ENCODE results near the gene FHOD1. TPM values are rescaled to one million over a fixed set of nuclear protein-coding genes. Genes with fewer than 3 reads are reported as not detected.
A peak's percentile ranks its signal among the peaks of the same experiment; 100 is the strongest.

FHOD1 gene
- total and polyA plus RNA-seq, 9 of the 15 experiments (the other 6 are each of a cell fraction or from before 2014, with no cell fraction given), result 18.7 to 126 (median 32.3) TPM

DNA sequence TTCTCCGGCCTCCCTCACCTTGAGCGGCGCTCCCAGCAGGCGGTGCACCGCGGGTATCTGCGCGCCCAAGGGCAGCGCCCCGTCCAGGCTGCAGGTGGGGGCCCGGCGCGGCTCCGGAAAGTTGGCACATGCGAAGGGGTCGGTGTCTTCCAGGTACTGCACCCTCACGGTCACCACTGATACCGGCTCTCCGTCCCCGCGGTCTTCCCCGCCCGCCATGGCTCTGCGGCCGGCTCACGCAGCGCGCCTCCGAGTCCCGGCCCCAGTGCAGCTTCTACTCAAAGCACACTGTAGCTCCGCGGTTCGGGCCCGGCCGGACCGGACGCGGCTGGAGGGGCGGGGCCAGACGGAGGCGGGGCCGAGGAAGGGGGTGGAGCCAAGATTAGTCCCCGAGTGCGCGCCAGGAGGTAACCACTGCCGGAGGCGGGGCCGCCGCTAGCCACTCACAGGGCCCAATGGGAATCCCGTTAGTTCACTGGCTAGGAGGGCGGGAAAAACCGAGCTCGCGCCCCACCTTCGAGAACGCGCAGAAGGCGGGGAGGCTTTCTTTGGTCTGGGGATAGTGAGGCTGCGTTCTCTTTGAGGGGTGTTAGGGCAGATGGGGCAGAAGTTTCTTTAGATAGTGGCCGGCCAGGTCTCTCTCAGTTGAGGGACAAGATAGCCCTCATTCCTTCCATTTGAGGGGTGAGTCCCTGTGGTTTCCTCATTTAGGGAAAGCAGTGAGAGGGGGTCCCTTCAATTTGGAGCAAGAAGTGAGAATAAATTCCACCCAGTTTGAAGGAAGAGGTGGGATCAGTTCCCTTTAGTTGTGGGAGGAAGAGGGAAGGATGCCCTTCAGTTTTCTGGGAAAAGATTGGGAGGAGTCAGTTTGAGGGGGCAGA, at the start of gene FHOD1 (continued):
- TF ChIP-seq, protein P1, sequence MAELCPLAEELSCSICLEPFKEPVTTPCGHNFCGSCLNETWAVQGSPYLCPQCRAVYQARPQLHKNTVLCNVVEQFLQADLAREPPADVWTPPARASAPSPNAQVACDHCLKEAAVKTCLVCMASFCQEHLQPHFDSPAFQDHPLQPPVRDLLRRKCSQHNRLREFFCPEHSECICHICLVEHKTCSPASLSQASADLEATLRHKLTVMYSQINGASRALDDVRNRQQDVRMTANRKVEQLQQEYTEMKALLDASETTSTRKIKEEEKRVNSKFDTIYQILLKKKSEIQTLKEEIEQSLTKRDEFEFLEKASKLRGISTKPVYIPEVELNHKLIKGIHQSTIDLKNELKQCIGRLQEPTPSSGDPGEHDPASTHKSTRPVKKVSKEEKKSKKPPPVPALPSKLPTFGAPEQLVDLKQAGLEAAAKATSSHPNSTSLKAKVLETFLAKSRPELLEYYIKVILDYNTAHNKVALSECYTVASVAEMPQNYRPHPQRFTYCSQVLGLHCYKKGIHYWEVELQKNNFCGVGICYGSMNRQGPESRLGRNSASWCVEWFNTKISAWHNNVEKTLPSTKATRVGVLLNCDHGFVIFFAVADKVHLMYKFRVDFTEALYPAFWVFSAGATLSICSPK (IDR thresholded peaks at IDR 0.05; ENCODE audit: borderline replicate concordance), result no peak
- TF ChIP-seq ZC3H11A (IDR thresholded peaks at IDR 0.05; ENCODE audit: low read depth, low read length) (no peak), ESRRA (IDR thresholded peaks at IDR 0.05; ENCODE audit: borderline replicate concordance, low read depth) (peak; percentile 49), ZNF316 (IDR thresholded peaks at IDR 0.05) (no peak), DPF2 (IDR thresholded peaks at IDR 0.05) (0 out of 2 replicates have a peak, but pooled peaks have one; percentile 33), CREB1 (IDR thresholded peaks at IDR 0.05) (peak; percentile 45; the same call in 1 of the 2 replicates), CREB1 (CRISPR knock-in tag; IDR thresholded peaks at IDR 0.05) (no peak), GABPB1 (CRISPR knock-in tag; IDR thresholded peaks at IDR 0.05) (peak; percentile 72), MTF1 (CRISPR knock-in tag; IDR thresholded peaks at IDR 0.05; ENCODE audit: borderline replicate concordance) (no peak), NR2C2 (CRISPR knock-in tag; IDR thresholded peaks at IDR 0.05) (peak; percentile 15; the same call in 1 of the 2 replicates), NR2C2 (tag; IDR thresholded peaks at IDR 0.05) (no peak), RAD21 (CRISPR knock-in tag; conservative IDR thresholded peaks at IDR 0.05 in 1 of 2, IDR thresholded peaks at IDR 0.05 in 1 of 2) (no peak), ZBTB8A (IDR thresholded peaks at IDR 0.05; ENCODE audit: partially characterized antibody) (no peak), RBM25 (IDR thresholded peaks at IDR 0.05; ENCODE audit: low read depth, low read length, severe bottlenecking) (no peak), ZNF311 (CRISPR knock-in tag; IDR thresholded peaks at IDR 0.05) (no peak), TOE1 (IDR thresholded peaks at IDR 0.05; ENCODE audit: borderline replicate concordance) (no peak), TOE1 (CRISPR knock-in tag; IDR thresholded peaks at IDR 0.05; ENCODE audit: borderline replicate concordance, low read depth) (no peak)
- TF ChIP-seq, protein P2, sequence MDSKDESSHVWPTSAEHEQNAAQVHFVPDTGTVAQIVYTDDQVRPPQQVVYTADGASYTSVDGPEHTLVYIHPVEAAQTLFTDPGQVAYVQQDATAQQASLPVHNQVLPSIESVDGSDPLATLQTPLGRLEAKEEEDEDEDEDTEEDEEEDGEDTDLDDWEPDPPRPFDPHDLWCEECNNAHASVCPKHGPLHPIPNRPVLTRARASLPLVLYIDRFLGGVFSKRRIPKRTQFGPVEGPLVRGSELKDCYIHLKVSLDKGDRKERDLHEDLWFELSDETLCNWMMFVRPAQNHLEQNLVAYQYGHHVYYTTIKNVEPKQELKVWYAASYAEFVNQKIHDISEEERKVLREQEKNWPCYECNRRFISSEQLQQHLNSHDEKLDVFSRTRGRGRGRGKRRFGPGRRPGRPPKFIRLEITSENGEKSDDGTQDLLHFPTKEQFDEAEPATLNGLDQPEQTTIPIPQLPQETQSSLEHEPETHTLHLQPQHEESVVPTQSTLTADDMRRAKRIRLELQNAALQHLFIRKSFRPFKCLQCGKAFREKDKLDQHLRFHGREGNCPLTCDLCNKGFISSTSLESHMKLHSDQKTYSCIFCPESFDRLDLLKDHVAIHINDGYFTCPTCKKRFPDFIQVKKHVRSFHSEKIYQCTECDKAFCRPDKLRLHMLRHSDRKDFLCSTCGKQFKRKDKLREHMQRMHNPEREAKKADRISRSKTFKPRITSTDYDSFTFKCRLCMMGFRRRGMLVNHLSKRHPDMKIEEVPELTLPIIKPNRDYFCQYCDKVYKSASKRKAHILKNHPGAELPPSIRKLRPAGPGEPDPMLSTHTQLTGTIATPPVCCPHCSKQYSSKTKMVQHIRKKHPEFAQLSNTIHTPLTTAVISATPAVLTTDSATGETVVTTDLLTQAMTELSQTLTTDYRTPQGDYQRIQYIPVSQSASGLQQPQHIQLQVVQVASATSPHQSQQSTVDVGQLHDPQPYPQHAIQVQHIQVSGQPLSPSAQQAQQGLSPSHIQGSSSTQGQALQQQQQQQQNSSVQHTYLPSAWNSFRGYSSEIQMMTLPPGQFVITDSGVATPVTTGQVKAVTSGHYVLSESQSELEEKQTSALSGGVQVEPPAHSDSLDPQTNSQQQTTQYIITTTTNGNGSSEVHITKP (IDR thresholded peaks at IDR 0.05; ENCODE audit: partially characterized antibody), result peak; percentile 38
- TF ChIP-seq, protein P3, sequence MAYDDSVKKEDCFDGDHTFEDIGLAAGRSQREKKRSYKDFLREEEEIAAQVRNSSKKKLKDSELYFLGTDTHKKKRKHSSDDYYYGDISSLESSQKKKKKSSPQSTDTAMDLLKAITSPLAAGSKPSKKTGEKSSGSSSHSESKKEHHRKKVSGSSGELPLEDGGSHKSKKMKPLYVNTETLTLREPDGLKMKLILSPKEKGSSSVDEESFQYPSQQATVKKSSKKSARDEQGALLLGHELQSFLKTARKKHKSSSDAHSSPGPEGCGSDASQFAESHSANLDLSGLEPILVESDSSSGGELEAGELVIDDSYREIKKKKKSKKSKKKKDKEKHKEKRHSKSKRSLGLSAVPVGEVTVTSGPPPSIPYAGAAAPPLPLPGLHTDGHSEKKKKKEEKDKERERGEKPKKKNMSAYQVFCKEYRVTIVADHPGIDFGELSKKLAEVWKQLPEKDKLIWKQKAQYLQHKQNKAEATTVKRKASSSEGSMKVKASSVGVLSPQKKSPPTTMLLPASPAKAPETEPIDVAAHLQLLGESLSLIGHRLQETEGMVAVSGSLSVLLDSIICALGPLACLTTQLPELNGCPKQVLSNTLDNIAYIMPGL (CRISPR knock-in tag; IDR thresholded peaks at IDR 0.05), result 0 out of 2 replicates have a peak, but pooled peaks have one; percentile 84

Measured in K562 (cell line).